GM18507 (cell line): ENCODE measurements around the gene RNASE8.

Experiments used
- DNase-seq: peaks from one replicate; pipeline ENCODE4 v3.0.0; 2011; ENCODE audit warnings: low read depth; ENCODE audit not compliant: insufficient read length; ENCODE audit errors: extremely low spot score
- FAIRE-seq: peaks from 2 replicates; lab custom pipeline; 2011; peaks lifted over from hg19 to GRCh38; lab: Jason Lieb, UNC

Gene RNASE8

DNA sequence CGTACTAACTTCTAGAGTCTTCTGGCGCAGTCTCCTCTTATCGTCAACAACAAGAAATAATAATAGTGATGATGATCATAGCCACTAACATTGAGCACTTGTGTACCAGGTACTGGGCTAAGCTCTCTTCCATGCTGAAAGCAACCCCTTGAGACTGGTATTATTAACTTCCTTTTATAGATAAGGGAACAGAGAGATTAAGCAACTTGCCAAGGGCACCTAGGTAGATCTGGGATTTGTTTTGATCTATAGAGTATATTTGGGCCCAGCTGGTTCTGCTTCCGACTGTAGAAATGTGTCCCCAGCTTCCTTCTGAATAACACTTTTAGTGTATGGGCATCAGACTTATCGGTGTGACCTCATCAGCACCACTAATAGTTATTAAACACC lies 42.0 kb downstream of the RNASE8 start:
- no peak for DNase-seq
- FAIRE-seq, result no peak

DNA sequence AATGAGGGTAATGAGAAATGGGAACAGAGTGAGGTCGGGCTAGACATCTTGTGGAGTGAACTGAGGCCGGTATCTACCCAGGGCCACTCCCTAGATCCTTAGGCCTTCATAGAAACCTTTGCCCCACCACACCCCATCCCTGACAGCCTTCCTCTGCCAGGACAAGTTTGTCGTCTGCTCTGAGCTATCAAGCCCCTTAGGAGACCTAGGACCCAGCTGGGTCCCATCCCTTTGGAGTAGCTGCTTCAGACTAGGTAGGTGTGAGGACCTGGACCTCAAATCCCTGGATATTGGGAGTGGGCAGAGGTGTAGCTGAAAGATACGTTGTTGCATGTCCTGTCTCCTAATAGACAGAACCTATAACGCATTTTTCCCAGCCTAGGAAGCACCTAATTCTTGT lies 43.3 kb downstream of the RNASE8 start, which contains the start of gene TMEM253:
Gene TMEM253, plus strand, starts transcription at position 136 of the 400 bp plus-strand sequence. CDS start 278 bp downstream, outside the sequence.
- DNase-seq (no peak), FAIRE-seq (no peak)

DNA sequence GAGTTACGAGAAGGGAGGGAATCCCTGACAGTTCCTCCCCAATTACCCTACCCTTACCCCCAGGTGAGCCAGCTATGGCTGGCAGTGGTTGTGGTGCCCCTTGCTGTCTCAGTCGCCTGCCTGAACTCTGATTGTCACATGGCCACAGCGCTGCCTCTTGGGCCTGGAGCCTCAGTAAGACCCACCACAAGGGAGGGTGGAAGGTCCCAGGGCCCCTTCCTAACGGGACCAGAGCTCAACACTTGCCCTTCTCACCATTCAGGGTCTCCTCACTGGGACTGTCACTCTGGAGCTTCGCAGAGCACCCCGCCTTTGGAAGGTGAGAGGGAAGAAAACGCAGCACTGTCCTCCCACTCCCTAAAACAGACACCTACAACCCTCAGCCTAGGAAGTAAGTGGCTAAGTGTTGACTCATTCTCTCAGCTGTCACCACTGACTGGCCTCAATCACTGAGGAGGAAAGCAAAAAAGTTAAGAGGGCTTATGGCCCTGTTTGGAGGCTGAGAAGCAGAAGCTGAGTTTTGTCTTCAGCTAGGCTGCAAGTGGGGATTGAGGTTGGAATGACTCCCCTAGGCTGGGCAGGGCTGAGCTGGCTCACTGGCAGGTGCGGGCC lies 44.3 kb downstream of the RNASE8 start:
- FAIRE-seq (no peak), DNase-seq (no peak)

DNA sequence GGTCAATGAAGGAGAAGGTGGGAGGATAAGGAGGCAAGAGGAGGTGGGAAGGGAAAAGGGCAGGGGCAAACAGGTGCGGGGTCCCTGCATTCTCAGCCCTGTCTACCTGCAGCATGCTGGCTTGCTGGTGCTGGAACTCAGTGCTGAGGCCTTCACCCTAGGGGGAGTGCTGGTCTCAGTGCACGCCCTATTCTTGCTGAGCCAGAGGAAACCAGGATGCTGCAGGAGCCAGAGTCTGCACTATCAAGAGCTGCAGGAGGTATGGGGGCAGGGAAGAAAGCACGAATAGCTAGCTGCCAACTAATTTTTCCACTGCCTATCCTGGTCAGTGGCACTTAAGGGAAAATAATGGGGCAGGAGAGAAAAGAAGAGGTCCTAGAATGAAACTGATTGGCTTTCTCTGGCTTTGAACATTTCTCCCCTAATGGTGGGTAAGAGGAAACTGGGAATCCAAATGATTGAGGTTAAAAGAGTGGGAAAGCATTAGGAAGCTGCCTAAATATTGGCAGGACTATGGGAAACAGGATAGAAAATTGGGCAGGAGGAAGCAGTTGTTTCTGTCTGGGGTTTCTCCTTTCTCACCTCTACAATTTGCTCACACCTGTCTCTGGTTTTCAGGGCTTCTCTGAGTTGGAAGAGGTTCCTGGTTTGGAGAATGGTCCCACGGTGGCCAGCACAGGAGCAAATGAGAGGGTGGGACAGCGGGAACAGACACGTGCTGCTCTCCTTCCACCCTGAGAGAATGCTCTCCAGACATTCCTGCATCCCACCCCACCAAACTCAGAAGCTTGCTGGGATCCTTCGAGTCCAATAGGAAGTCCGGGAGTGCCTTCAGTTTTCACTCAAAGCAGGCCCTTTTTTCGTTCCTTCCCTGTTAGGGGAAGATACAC lies 45.1 kb downstream of the RNASE8 start:
- no peak for DNase-seq
- no peak for FAIRE-seq

DNA sequence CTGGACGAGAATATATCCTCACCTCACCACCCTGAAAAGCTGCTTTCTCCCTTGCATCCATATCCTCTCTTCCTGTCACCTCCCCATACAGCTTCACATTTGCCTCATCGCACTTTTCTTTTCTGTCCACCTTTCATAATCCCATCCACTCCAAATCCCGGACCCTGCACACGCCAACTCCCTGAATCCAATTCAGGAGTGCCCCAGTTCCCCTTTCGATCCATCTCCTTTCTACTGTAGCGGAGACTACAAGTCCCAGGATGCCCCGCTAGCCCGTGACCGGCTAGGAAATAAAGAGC lies 45.7 kb downstream of the RNASE8 start:
- DNase-seq (no peak), FAIRE-seq (peak; percentile 85)

DNA sequence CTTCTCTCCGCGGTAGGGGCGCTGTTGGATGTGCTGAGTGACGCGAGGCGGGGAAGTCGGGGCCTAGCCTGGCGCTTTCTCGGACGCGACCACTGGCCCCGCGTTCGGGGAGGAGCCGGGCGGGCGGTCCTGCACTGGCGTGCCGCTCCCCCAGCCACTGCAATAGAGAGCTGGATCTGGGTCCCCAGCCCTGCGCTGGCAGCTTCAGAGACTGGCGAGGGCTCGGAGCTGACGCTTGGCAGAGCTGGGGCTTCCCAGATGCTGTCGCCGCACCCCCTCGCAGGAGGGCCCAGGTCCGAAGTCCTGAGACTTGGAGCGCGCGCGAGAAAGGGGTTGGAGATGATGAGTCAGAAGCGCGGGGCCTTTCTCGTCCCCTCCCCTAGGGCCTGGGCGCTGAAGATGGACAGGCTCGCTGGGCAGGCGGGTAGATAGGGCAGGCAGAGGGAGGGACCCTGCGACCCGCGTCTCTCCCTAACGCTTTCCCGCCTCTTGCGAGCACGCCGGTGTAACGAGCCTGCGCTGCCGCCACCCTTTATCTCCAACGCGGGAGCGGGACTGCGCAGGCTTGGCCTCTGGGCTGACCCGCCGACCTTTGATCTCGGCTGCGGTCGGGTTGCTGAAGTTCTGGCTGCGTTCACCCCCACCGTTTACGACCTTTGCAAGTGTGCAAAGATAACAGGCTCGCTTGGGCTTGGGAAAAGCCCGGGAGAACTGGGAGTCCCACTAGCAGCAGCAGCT lies 46.3 kb downstream of the RNASE8 start:
- no peak for FAIRE-seq
- DNase-seq, result peak; percentile 89

DNA sequence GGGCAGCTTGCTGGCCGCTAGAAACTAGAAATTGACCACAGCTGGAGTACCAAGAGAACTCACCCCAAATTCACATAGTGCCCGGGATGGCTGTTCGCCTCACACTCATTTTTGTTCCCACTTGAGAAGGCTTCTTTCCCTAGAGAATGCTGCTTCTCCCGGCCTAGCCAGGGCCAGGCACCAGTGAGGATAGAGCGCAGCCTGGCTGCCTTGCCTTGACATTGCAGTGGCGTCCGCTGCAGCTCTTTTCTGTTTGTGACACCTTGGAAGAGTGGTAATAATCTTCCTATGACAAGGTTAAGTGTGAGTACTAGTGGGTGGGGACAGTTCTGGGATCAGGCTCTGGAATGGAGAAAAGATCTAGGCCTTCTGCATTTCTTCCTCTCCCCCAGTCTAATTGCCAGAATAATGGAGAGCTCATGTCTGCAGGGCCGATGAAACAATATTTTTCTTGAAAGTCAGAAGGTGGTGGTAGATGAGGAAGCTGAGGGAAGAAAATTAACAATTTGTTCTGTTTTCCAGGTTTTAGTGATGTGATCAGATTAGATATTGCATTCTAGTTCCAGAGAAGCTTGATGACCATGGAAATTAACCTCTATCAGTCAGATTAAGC lies 46.9 kb downstream of the RNASE8 start:
- FAIRE-seq (peak; percentile 76), DNase-seq (no peak)

DNA sequence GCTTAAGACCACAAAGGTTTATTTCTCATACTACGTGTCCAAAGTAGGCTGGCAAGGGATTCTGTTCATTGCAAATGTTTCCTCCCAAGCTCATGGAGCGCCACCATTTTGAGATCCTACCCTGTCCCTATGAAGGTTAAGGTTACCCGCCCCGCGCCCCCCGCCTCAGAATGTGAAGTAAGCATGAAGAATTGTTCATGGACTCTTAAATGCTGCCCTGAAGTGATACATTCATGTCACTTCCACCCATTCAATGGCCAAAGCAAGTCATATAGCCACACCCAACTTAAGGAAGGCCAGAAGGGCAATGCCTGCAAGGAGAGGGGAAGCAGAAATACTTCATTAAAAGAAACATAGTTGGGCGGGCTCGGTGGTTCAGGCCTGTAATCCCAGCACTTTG lies 47.5 kb downstream of the RNASE8 start:
- DNase-seq (no peak), FAIRE-seq (no peak)

DNA sequence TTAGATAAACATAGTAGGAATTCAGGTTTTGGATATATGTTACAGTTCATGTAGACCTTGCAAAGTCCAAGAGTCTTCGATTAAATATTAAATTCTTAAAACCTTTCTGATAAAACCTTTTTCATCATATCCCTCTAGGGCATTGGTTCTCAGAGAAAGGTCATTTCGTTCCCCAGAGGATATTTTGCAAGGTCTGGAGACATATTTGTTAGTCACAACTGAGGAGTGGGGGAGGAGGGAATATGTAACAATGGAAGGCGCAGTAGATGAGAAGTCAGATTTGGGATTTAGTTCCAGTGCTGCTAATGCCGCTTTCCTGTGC lies 48.5 kb downstream of the RNASE8 start:
- FAIRE-seq (no peak), DNase-seq (no peak)

DNA sequence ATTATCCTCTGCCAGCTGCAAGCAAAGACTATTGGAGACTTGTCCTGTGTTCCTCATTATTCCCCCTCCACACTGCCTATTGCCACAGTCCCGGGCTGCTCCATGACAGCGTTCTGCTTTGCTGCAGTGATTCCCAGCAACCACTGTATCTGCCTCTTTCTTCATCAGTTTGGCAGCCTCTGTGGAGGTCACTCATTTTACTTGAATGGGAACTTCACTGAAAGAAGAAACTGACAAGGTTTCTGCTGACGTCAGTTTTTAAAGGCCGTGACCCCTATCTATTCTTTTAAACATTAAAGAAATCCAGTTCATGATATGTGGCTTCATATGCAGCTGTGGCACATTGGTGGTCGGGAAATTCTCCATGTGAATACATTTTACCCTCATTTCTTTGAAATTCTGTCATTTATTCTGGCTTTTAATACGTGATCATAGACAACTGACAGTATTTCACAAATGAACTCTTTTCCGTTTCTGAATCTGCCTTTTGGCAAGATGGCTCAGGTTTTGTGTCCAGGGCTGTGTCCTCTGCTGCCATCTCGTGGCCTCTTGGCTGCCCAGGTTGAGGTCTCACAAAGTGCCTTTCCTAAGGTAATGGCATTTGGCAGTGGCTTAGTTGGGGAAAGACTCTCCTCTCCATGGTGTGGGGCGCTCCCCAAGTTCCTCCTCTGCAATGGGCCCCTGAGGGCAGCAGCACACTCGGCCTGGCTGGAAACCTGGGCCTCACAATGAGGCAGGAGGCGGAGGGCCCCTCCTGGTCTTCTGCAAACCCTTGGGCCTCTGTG lies 49.1 kb downstream of the RNASE8 start:
- FAIRE-seq, result peak; percentile 51
- DNase-seq, result no peak

DNA sequence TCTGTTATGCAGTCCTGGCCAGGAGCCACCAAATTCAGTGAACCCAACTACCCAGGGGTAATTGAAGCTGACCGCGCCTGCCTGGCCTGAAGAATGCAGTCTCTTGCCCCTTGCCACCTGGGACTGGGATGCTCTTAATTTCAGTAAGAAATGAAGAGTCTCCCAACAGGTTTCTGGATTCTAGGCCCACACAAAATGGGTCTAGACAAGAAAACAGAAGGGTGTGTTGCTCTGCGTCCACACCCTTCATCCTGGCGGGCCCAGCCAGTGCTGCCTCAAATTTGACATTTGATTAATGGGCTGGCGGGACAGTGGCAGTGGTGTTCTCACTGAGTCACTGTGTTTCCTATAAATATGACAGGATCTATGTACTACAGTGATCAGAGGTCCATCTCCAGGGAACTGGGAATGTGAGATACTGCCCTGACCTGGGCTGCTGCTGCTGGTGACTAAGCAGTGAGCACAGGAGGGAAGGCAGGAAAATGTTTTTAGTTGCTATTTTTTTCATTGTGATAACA lies 49.7 kb downstream of the RNASE8 start:
- FAIRE-seq (no peak), DNase-seq (no peak)
